ENCODE results near the gene PKD1.
"Not testable (repeated sequence)": the region's sequence is repeated elsewhere in the genome, so short reads cannot be mapped to it uniquely, and the experiment has no call there.

- TF ChIP-seq, protein P1, sequence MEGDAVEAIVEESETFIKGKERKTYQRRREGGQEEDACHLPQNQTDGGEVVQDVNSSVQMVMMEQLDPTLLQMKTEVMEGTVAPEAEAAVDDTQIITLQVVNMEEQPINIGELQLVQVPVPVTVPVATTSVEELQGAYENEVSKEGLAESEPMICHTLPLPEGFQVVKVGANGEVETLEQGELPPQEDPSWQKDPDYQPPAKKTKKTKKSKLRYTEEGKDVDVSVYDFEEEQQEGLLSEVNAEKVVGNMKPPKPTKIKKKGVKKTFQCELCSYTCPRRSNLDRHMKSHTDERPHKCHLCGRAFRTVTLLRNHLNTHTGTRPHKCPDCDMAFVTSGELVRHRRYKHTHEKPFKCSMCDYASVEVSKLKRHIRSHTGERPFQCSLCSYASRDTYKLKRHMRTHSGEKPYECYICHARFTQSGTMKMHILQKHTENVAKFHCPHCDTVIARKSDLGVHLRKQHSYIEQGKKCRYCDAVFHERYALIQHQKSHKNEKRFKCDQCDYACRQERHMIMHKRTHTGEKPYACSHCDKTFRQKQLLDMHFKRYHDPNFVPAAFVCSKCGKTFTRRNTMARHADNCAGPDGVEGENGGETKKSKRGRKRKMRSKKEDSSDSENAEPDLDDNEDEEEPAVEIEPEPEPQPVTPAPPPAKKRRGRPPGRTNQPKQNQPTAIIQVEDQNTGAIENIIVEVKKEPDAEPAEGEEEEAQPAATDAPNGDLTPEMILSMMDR (IDR thresholded peaks at IDR 0.05): not testable (repeated sequence)
- not testable (repeated sequence) for TF ChIP-seq POLR2AphosphoS5, POLR2A (IDR thresholded peaks at IDR 0.05)
Measured at GRCh38 chr16:2109872-2110271, 25.8 kb downstream of the PKD1 start.

Data from suprapubic skin (tissue), 4 donors.